ENCODE measurements around the gene LRRFIP1. TPM values are rescaled to one million over a fixed set of nuclear protein-coding genes. Genes with fewer than 3 reads are reported as not detected.

Gene LRRFIP1, protein sequence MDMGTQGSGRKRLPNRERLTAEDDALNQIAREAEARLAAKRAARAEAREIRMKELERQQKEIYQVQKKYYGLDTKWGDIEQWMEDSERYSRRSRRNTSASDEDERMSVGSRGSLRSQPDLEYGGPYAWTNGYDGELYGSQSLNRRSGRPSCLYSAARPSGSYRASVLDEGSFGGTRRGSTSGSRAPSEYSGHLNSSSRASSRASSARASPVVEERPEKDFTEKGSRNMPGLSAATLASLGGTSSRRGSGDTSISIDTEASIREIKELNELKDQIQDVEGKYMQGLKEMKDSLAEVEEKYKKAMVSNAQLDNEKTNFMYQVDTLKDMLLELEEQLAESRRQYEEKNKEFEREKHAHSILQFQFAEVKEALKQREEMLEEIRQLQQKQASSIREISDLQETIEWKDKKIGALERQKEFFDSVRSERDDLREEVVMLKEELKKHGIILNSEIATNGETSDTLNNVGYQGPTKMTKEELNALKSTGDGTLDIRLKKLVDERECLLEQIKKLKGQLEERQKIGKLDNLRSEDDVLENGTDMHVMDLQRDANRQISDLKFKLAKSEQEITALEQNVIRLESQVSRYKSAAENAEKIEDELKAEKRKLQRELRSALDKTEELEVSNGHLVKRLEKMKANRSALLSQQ
- 146 TPM for polyA plus RNA-seq (2013)

DNA sequence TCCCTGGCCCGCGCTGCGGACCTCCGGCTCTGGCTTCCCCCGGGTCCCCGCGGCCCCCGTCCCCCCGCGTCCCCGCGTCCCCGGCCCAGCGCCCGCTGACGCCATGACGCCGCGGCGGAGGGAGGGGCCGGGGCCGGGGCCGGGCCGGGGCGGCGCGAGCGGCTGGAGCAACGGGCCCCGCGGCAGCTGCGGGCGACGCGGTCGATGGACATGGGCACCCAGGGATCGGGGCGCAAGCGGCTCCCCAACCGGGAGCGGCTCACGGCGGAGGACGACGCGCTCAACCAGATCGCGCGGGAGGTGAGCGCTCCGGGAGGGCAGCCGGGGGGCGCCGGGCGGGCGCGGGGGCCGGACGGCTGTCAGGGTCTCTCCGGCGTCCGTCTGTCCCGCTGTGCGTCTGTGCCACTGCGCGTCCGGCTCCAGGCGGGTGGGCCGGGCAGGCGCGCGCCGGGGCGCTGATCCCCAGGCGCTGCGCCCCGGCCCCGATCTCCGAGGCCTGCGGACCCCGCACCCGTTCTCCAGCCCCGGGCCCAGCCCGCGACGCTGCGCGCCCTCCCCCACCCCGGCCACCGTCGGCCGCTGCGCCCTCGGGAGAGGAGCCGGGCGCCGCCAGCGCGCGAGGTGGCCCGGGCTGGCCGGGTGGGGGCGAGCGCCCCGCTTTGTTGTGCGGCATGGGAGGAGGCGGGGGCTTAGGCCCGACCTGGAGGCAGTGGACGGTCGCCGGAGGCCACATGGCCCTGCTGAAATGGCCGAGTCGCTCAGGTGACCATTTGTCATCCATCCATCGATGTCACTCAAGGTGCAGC is at the start of gene LRRFIP1:
TSS of gene LRRFIP1 (plus strand) at position 147 of the 806 bp plus-strand sequence. CDS start at position 205, 58 bp downstream.
- Histone ChIP-seq H3K4me3 (ENCODE audit: control insufficient read depth in 1 of 7, extremely low read depth in 1 of 7, insufficient read depth in 4 of 7, low read depth in 2 of 7, low read length in 6 of 7) (peak within 1 kb of the TSS; percentile 52 to 77 (median 67)), H3K9me3 (ENCODE audit: control extremely low read depth in 1 of 5, control insufficient read depth in 4 of 5, insufficient read depth in 2 of 5, low read depth in 1 of 5, low read length in 4 of 5) (no peaks in the 10 kb centered on the region), H3K27ac (ENCODE audit: insufficient read depth in 1 of 2, low read depth in 1 of 2, low read length in 2 of 2, poor library complexity in 1 of 2, severe bottlenecking in 2 of 2) (no peak within 1 kb of the TSS), H3K27me3 (replicated peaks in 2 of 5; ENCODE audit: control insufficient read depth in 4 of 5, insufficient read depth in 5 of 5, low read length in 4 of 5) (peaks cover 4 to 10% (median 6%) of the 10 kb centered on the region in 5 experiments), H3K4me1 (ENCODE audit: control extremely low read depth in 1 of 4, control insufficient read depth in 4 of 4, insufficient read depth in 4 of 4, low read length in 3 of 4) (peaks cover 7 to 19% (median 14%) of the 10 kb centered on the region in 4 experiments), H3K36me3 (ENCODE audit: control insufficient read depth in 4 of 4, insufficient read depth in 4 of 4, low read length in 3 of 4) (peaks cover 0 to 2% (median 0%) of the 10 kb centered on the region in 4 experiments)
- WGBS (ENCODE audit: insufficient coverage), result under 1% methylated on average over 99 of the region's 114 CpGs
- CTCF ChIA-PET, result interaction anchor here (1.0 kb wide), 1 partner anchor 47 kb away, joined by 3 read pairs; no protein-coding TSS in a partner anchor
- POLR2A ChIA-PET, result no interaction called here
- DNase-seq, result peak in 1 of 3 donors; percentile 26

DNA sequence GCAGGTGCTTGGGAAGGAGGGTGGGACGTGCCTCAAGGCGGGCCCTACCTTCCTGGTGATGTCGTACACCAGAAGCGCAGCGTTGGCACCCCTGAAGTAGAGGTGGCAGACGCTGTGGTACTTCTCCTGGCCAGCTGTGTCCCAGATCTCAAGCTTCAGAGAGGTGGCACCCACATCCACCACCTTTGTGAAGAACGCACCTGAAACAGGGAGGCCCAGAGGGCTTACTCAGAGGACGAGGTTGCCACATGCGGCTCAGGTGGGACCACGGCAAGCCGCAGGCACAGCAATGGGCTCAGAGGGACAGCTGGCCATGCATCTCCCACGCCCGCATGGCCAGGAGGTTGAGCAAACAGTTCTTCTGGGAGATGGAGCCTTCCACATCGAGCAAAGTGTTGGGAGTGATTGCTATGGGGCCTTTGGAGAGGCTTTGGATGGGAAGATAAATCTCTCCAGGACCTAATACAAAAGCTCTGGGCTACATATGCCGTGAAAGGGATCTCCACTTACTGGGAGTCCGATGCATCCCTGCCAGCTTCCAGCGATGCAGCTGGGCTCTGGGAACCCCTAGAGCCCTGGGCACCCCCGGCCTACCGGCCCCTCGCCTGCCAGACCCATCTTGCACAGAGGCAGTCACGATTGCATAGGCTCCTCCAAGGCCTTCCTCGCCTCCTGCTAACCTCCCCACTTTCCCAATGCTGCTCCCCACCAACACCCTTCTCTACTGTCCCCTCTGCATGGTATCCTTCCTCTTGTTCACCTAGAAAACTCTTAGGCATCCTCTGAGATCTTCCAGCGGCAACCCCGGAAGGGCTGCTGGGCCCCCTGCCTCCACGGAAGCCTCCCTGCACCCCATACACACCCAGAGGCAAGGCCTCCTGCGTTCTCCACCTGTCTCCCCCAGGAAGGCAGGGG is 49.2 kb upstream of the LRRFIP1 start:
- no peak overlapping the region for H3K27ac ChIP-seq (ENCODE audit: insufficient read depth in 1 of 2, low read depth in 1 of 2, low read length in 2 of 2, poor library complexity in 1 of 2, severe bottlenecking in 2 of 2)
- ChIA-PET CTCF (interaction anchor here (0.9 to 1.2 kb wide), 2 partner anchors 167 to 170 kb away, joined by 3 read pairs; no protein-coding TSS in a partner anchor), POLR2A (no interaction called here)
- no peaks in the 10 kb centered on the region for H3K9me3 ChIP-seq (ENCODE audit: control extremely low read depth in 1 of 5, control insufficient read depth in 4 of 5, insufficient read depth in 2 of 5, low read depth in 1 of 5, low read length in 4 of 5)
- peaks cover 0 to 12% (median 8%) of the 10 kb centered on the region in 4 experiments for H3K4me1 ChIP-seq (ENCODE audit: control extremely low read depth in 1 of 4, control insufficient read depth in 4 of 4, insufficient read depth in 4 of 4, low read length in 3 of 4)
- no peak for DNase-seq
- H3K27me3 ChIP-seq (replicated peaks in 2 of 5; ENCODE audit: control insufficient read depth in 4 of 5, insufficient read depth in 5 of 5, low read length in 4 of 5), result no peaks in the 10 kb centered on the region
- no peak overlapping the region for H3K4me3 ChIP-seq (ENCODE audit: control insufficient read depth in 1 of 7, extremely low read depth in 1 of 7, insufficient read depth in 4 of 7, low read depth in 2 of 7, low read length in 6 of 7)
- WGBS (ENCODE audit: insufficient coverage), result 98% methylated on average over 26 of the region's 26 CpGs
- no peaks in the 10 kb centered on the region for H3K36me3 ChIP-seq (ENCODE audit: control insufficient read depth in 4 of 4, insufficient read depth in 4 of 4, low read length in 3 of 4)

DNA sequence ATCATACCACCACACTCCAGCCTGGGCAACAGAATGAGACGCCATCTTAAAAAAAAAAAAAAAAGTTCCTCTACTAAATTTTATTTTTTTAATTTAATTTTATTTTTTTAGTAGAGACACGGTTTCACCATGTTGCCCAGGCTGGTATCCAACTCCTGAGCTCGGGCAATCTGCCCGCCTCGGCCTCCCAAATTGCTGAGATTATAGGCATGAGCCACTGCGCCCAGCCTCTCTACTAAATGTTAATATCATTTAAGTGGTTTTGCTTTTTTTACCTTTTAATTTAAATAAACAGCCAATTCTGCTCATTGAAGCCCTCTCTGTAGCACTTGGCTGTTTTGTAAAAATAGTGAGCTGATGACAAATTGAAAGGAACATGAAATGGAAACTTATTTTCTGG is 46.1 kb upstream of the LRRFIP1 start:
- no peak overlapping the region for H3K27ac ChIP-seq (ENCODE audit: insufficient read depth in 1 of 2, low read depth in 1 of 2, low read length in 2 of 2, poor library complexity in 1 of 2, severe bottlenecking in 2 of 2)
- no peak for DNase-seq
- H3K9me3 ChIP-seq (ENCODE audit: control extremely low read depth in 1 of 5, control insufficient read depth in 4 of 5, insufficient read depth in 2 of 5, low read depth in 1 of 5, low read length in 4 of 5), result no peaks in the 10 kb centered on the region
- POLR2A ChIA-PET, result interaction anchor here (0.6 to 0.8 kb wide), 3 partner anchors 163 to 1227 kb away, joined by 3 to 4 read pairs (median 3); no protein-coding TSS in a partner anchor
- peaks cover 0 to 12% (median 8%) of the 10 kb centered on the region in 4 experiments for H3K4me1 ChIP-seq (ENCODE audit: control extremely low read depth in 1 of 4, control insufficient read depth in 4 of 4, insufficient read depth in 4 of 4, low read length in 3 of 4)
- WGBS (ENCODE audit: insufficient coverage), result no CpG with 5 or more reads among the region's 6 CpGs
- no peaks in the 10 kb centered on the region for H3K27me3 ChIP-seq (replicated peaks in 2 of 5; ENCODE audit: control insufficient read depth in 4 of 5, insufficient read depth in 5 of 5, low read length in 4 of 5)
- no peaks in the 10 kb centered on the region for H3K36me3 ChIP-seq (ENCODE audit: control insufficient read depth in 4 of 4, insufficient read depth in 4 of 4, low read length in 3 of 4)
- CTCF ChIA-PET, result interaction anchor here (0.6 to 4.8 kb wide), 25 partner anchors 9 to 460 kb away, joined by 3 to 86 read pairs (median 6); partner anchors contain the start of gene RAB17
- H3K4me3 ChIP-seq (ENCODE audit: control insufficient read depth in 1 of 7, extremely low read depth in 1 of 7, insufficient read depth in 4 of 7, low read depth in 2 of 7, low read length in 6 of 7), result peak overlapping the region in 1 of 7 experiments; percentile 46

DNA sequence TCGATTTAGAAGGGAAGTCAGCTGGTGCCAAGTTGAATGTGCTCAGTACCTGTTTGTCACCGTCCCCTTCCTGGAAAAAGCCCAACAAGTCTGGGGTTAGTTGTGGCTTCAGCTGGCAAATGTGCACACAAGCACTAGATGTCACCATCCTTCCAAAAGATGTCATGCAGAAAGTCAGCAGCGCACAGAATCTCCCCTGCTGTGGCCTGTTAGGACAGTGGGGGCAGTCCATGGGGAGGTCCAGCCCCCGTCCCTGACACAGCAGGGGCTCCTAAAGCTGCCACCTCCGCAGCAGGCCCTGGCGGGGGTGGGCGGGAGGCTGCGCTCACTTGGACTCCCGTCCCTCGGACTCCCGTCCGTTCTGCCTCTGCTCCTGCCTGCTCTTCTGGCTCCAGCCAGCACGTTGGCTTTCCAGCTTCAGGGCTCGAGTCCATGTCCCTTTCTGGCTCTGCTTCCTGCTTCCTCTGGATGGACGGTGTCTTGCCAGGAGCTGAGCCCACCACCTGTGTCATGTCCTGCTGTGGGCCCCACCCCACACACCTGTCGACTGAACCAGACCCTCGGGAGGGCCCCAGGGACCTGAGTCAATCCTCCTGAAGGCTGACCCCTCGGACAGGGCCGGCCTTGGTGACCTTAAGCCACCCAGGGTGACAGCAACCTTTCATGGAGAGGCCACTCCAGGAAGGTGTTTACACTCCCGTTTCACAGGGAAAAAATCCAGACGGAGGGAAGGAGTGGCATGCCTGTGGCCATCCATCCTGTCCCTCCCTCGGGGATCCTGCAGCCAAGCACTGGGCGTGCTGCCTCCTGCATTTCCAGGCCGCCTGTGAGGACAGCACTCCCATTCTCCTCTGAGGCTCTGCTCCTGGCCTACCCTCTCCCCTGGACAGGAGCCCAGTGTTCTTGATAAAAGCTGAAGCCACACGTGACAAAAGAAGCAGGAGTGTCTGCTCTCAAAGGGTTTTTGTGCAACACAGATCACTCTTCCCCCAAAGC is 45.3 kb upstream of the LRRFIP1 start:
- H3K27ac ChIP-seq (ENCODE audit: insufficient read depth in 1 of 2, low read depth in 1 of 2, low read length in 2 of 2, poor library complexity in 1 of 2, severe bottlenecking in 2 of 2), result no peak overlapping the region

DNA sequence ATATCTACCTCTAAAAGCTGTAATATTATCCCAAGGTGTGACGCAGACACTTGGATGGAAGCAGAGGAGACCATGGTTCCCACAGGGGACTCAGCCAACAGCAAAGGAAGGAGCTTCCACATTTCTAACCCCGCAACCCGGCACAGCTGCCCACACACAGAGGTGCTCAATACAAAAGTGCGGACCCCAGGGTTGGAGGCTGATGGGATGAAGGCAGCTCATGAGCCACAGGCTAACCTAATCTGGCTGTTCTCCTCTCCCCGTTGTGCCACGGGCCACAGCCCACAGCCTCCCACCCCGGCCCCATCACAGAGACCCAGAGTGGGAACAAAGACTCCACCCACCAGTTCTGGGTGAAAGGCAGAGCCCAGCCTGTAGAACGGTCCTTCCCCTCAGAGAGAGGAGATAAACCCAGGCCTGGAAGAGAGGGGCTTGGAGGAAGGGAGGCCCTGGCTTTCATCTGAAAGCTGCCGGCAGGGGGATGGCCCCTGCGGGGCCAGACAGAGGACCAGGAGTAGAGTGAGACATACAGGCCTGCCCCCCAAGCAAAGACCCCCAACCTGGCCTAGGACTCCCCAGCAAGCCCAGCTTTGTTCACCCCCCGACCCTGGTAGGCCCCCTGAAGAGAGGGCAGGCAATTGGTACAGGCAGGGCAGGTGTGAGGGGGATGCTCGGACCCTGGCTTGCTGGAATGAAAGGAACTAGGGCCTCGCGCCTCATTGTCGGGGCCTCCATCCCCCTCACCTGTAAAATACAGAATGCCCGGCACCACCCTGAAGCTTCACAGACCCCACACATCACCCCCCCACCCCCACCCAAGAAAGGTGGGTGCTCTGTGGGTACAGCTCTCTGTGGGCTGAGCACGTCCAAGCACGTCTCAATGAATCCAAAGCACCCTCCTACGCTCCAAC is 43.7 kb upstream of the LRRFIP1 start:
- DNase-seq, result no peak
- Histone ChIP-seq H3K36me3 (ENCODE audit: control insufficient read depth in 4 of 4, insufficient read depth in 4 of 4, low read length in 3 of 4) (no peaks in the 10 kb centered on the region), H3K4me1 (ENCODE audit: control extremely low read depth in 1 of 4, control insufficient read depth in 4 of 4, insufficient read depth in 4 of 4, low read length in 3 of 4) (peaks cover 0 to 12% (median 8%) of the 10 kb centered on the region in 4 experiments), H3K4me3 (ENCODE audit: control insufficient read depth in 1 of 7, extremely low read depth in 1 of 7, insufficient read depth in 4 of 7, low read depth in 2 of 7, low read length in 6 of 7) (no peak overlapping the region), H3K9me3 (ENCODE audit: control extremely low read depth in 1 of 5, control insufficient read depth in 4 of 5, insufficient read depth in 2 of 5, low read depth in 1 of 5, low read length in 4 of 5) (peaks cover 0 to 3% (median 0%) of the 10 kb centered on the region in 5 experiments), H3K27ac (ENCODE audit: insufficient read depth in 1 of 2, low read depth in 1 of 2, low read length in 2 of 2, poor library complexity in 1 of 2, severe bottlenecking in 2 of 2) (no peak overlapping the region), H3K27me3 (replicated peaks in 2 of 5; ENCODE audit: control insufficient read depth in 4 of 5, insufficient read depth in 5 of 5, low read length in 4 of 5) (no peaks in the 10 kb centered on the region)
- 97% methylated on average over 10 of the region's 19 CpGs for WGBS (ENCODE audit: insufficient coverage)
- CTCF ChIA-PET, result interaction anchor here (0.7 to 4.8 kb wide), 23 partner anchors 10 to 192 kb away, joined by 3 to 86 read pairs (median 4); no protein-coding TSS in a partner anchor
- POLR2A ChIA-PET, result no interaction called here

More for the DNA sequence above, 45.3 kb upstream of the LRRFIP1 start:
- H3K4me1 ChIP-seq (ENCODE audit: control extremely low read depth in 1 of 4, control insufficient read depth in 4 of 4, insufficient read depth in 4 of 4, low read length in 3 of 4), result peaks cover 0 to 12% (median 8%) of the 10 kb centered on the region in 4 experiments
- peak overlapping the region in 1 of 7 experiments; percentile 46 for H3K4me3 ChIP-seq (ENCODE audit: control insufficient read depth in 1 of 7, extremely low read depth in 1 of 7, insufficient read depth in 4 of 7, low read depth in 2 of 7, low read length in 6 of 7)
- H3K27me3 ChIP-seq (replicated peaks in 2 of 5; ENCODE audit: control insufficient read depth in 4 of 5, insufficient read depth in 5 of 5, low read length in 4 of 5), result no peaks in the 10 kb centered on the region
- DNase-seq, result peak; percentile 85 to 92 (median 92)
- H3K36me3 ChIP-seq (ENCODE audit: control insufficient read depth in 4 of 4, insufficient read depth in 4 of 4, low read length in 3 of 4), result no peaks in the 10 kb centered on the region
- no peaks in the 10 kb centered on the region for H3K9me3 ChIP-seq (ENCODE audit: control extremely low read depth in 1 of 5, control insufficient read depth in 4 of 5, insufficient read depth in 2 of 5, low read depth in 1 of 5, low read length in 4 of 5)
- ChIA-PET CTCF (interaction anchor here (0.6 to 4.8 kb wide), 31 partner anchors 8 to 461 kb away, joined by 3 to 86 read pairs (median 5); partner anchors contain the start of gene RAB17), POLR2A (interaction anchor here (0.8 kb wide), 1 partner anchor 163 kb away, joined by 3 read pairs; no protein-coding TSS in a partner anchor)
- WGBS (ENCODE audit: insufficient coverage), result 70% methylated on average over 22 of the region's 25 CpGs

Data from common myeloid progenitor, CD34-positive (primary cell).